HG02798 (cell line): ENCODE data around the gene TCOF1.

Source experiments
- ATAC-seq: cut with Tn5 transposase; IDR thresholded peaks from one replicate; pipeline ENCODE4 v1.9.1; 2021; ENCODE audit warnings: mild to moderate bottlenecking; ENCODE audit not compliant: unreplicated experiment, poor library complexity

Gene TCOF1

GRCh38 chr5:150444770-150445169 is 87.3 kb downstream of the TCOF1 start:
- no peak for ATAC-seq

GRCh38 chr5:150446088-150446487 is 88.6 kb downstream of the TCOF1 start:
- no peak for ATAC-seq

DNA sequence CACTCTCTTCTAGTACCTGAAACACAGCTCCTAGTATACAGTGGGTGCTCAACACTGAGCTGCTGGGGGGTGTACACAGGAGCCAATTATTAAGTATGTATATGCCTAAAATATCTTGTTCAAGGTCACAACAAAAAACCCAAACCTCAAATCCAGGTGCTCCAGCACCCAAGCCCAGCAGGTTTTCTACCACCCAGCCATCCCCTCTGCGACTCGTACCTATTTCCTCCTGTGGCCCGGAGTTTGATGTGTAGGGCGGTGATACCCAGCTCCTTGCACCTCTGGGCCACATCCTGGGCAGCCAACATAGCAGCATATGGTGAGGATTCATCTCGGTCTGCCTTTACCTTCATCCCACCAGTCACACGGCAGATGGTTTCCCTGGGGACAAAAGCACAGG is 89.1 kb downstream of the TCOF1 start:
- ATAC-seq = no peak

DNA sequence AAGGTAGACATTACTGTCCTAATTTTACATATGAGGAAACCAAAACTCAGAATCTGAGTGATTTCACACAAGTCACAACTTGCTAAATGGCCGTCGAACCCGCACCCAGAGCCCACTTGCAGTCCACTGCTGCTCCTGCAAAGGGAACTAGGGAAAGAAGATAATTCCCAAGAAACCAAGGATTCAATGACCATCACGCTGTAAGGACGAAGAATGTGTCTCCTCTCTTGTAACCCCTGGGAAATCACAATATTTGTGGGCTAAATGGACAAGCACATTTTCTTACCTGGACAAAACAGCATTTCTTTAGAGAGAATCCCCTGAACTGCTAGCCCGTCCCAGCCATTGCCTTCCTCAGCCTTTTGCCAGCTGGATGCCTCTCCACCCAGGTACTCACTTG is 89.7 kb downstream of the TCOF1 start:
- ATAC-seq = no peak

GRCh38 chr5:150448334-150448733 is 90.8 kb downstream of the TCOF1 start:
- no peak for ATAC-seq

DNA sequence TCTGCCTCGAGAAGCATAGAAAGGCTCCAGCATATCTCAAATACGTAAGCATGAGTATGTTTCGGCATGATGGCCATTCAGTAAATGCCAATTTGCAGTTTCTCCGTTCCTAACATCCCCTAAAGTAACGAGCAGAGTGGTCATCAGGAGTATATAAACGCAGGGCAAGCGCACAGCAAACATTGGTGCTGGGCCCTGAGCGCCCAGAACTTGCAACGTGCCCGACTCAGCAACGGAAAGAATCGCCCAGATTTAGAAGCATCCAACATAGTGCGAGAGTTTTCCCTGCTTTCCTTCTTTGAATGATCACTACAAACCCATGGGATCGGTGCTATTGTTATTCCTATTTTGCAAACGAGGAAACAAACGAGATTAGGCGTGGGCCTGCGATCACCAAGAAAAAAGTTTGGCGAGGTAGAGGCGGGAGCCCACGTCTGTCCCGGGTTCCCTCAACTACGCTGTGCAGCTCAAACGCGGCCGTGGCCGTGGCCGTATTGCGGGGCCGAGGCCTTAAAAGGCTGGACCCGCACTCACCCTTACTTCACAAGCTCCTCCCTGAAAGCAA is 91.5 kb downstream of the TCOF1 start:
- ATAC-seq = peak; percentile 28
